SJCRH30 (cell line): Measurements from ENCODE around the gene IQGAP2. TPM values are rescaled to one million over a fixed set of nuclear protein-coding genes. Genes with fewer than 3 reads are reported as not detected.
"Not testable (repeated sequence)": the region's sequence is repeated elsewhere in the genome, so short reads cannot be mapped to it uniquely, and the experiment has no call there.

Source experiments
- DNase-seq, 2 experiments: peaks; one replicate each; pipeline ENCODE4 v3.0.0-alpha.2; 2015 to 2020
- H3K27ac ChIP-seq: fragments of 250-450 bp; sonication (Bioruptor Pico); 2 replicates; pipeline ENCODE4 v1.5.1; 2020; ENCODE audit warnings: mild to moderate bottlenecking, moderate library complexity
- H3K27me3 ChIP-seq: fragments of 250-450 bp; sonication (Bioruptor Pico); 2 replicates; pipeline ENCODE4 v1.5.1; 2020; ENCODE audit warnings: mild to moderate bottlenecking, moderate library complexity
- H3K36me3 ChIP-seq: fragments of 250-450 bp; sonication (Bioruptor Pico); 2 replicates; pipeline ENCODE4 v1.5.1; 2020; ENCODE audit warnings: mild to moderate bottlenecking, moderate library complexity
- H3K4me1 ChIP-seq: fragments of 250-450 bp; sonication (Bioruptor Pico); 2 replicates; pipeline ENCODE4 v1.5.1; 2020; ENCODE audit warnings: mild to moderate bottlenecking, moderate library complexity
- H3K4me3 ChIP-seq: fragments of 250-450 bp; sonication (Bioruptor Pico); 2 replicates; pipeline ENCODE4 v1.5.1; 2020; ENCODE audit warnings: mild to moderate bottlenecking, moderate library complexity
- H3K9me3 ChIP-seq: fragments of 250-450 bp; sonication (Bioruptor Pico); replicated peaks from 2 replicates; pipeline ENCODE4 v1.5.1; 2020; ENCODE audit warnings: mild to moderate bottlenecking, moderate library complexity
- total RNA-seq: library from RNA; depleted of rRNA; stranded (reverse); fragments of >200 nt; shearing (Covaris generic); gene quantifications from 2 replicates; pipeline ENCODE4 v1.2.3, GENCODE V29; 2014

The IQGAP2 gene
- total RNA-seq, 1 experiment from 2014 or later, result 11.4 TPM

GRCh38 chr5:76497986-76498717, 95.1 kb downstream of the IQGAP2 start:
- Histone ChIP-seq H3K36me3 (no peaks in the 10 kb centered on the region), H3K27ac (no peak overlapping the region), H3K4me3 (no peak overlapping the region), H3K27me3 (peaks cover 6% of the 10 kb centered on the region; the same call in 1 of the 2 replicates), H3K9me3 (no peaks in the 10 kb centered on the region), H3K4me1 (no peaks in the 10 kb centered on the region)
- no peak for DNase-seq

GRCh38 chr5:76499507-76500161, 96.5 kb downstream of the IQGAP2 start:
- Histone ChIP-seq H3K4me3 (no peak overlapping the region), H3K4me1 (no peaks in the 10 kb centered on the region), H3K27me3 (peaks cover 6% of the 10 kb centered on the region; the same call in 1 of the 2 replicates), H3K27ac (no peak overlapping the region), H3K9me3 (no peaks in the 10 kb centered on the region), H3K36me3 (no peaks in the 10 kb centered on the region)
- DNase-seq, result no peak

- no peak overlapping the region for H3K27ac ChIP-seq
- no peak overlapping the region for H3K4me3 ChIP-seq
- no peak for DNase-seq
- H3K9me3 ChIP-seq, result no peaks in the 10 kb centered on the region
- no peaks in the 10 kb centered on the region for H3K36me3 ChIP-seq
- peaks cover 6% of the 10 kb centered on the region; the same call in 1 of the 2 replicates for H3K27me3 ChIP-seq
- no peaks in the 10 kb centered on the region for H3K4me1 ChIP-seq
These were observed 97.7 kb downstream of the IQGAP2 start for GRCh38 chr5:76500633-76501393.

GRCh38 chr5:76503929-76504328, 100.8 kb downstream of the IQGAP2 start:
- no peak for DNase-seq
- H3K4me3 ChIP-seq, result no peak overlapping the region
- no peaks in the 10 kb centered on the region for H3K9me3 ChIP-seq
- H3K27ac ChIP-seq, result no peak overlapping the region
- H3K27me3 ChIP-seq, result peaks cover 6% of the 10 kb centered on the region; the same call in 1 of the 2 replicates
- H3K36me3 ChIP-seq, result no peaks in the 10 kb centered on the region
- H3K4me1 ChIP-seq, result no peaks in the 10 kb centered on the region

GRCh38 chr5:76504901-76505564, 101.9 kb downstream of the IQGAP2 start:
- no peaks in the 10 kb centered on the region for H3K9me3 ChIP-seq
- no peaks in the 10 kb centered on the region for H3K36me3 ChIP-seq
- peaks cover 6% of the 10 kb centered on the region; the same call in 1 of the 2 replicates for H3K27me3 ChIP-seq
- H3K4me3 ChIP-seq, result no peak overlapping the region
- no peak overlapping the region for H3K27ac ChIP-seq
- H3K4me1 ChIP-seq, result no peaks in the 10 kb centered on the region
- DNase-seq, result no peak

- no peak overlapping the region for H3K4me3 ChIP-seq
- no peak for DNase-seq
- H3K27ac ChIP-seq, result no peak overlapping the region
- H3K9me3 ChIP-seq, result no peaks in the 10 kb centered on the region
- H3K27me3 ChIP-seq, result no peaks in the 10 kb centered on the region
- H3K4me1 ChIP-seq, result no peaks in the 10 kb centered on the region
- H3K36me3 ChIP-seq, result no peaks in the 10 kb centered on the region
These were observed 110.4 kb downstream of the IQGAP2 start for GRCh38 chr5:76513476-76513875.

- Histone ChIP-seq H3K27me3 (no peaks in the 10 kb centered on the region), H3K36me3 (no peaks in the 10 kb centered on the region), H3K27ac (no peak overlapping the region), H3K9me3 (no peaks in the 10 kb centered on the region), H3K4me3 (no peak overlapping the region), H3K4me1 (no peaks in the 10 kb centered on the region)
- no peak for DNase-seq
These were observed 111.2 kb downstream of the IQGAP2 start for GRCh38 chr5:76514292-76514691.

- Histone ChIP-seq H3K36me3 (no peaks in the 10 kb centered on the region), H3K9me3 (no peaks in the 10 kb centered on the region), H3K4me3 (no peak overlapping the region), H3K27me3 (no peaks in the 10 kb centered on the region), H3K4me1 (no peaks in the 10 kb centered on the region), H3K27ac (no peak overlapping the region)
- DNase-seq, result no peak
These were observed 111.6 kb downstream of the IQGAP2 start for GRCh38 chr5:76514713-76515112.

- no peak overlapping the region for H3K27ac ChIP-seq
- H3K4me1 ChIP-seq, result no peaks in the 10 kb centered on the region
- no peaks in the 10 kb centered on the region for H3K9me3 ChIP-seq
- no peaks in the 10 kb centered on the region for H3K36me3 ChIP-seq
- no peaks in the 10 kb centered on the region for H3K27me3 ChIP-seq
- DNase-seq, result no peak
- no peak overlapping the region for H3K4me3 ChIP-seq
These were observed 114.2 kb downstream of the IQGAP2 start for GRCh38 chr5:76517334-76517733.

GRCh38 chr5:76518246-76518645, 115.2 kb downstream of the IQGAP2 start:
- not testable (repeated sequence) for DNase-seq, H3K4me3 ChIP-seq, H3K4me1 ChIP-seq, H3K27ac ChIP-seq, H3K27me3 ChIP-seq, H3K9me3 ChIP-seq, H3K36me3 ChIP-seq

- H3K4me1 ChIP-seq, result no peaks in the 10 kb centered on the region
- H3K27me3 ChIP-seq, result no peaks in the 10 kb centered on the region
- no peaks in the 10 kb centered on the region for H3K9me3 ChIP-seq
- DNase-seq, result no peak
- no peak overlapping the region for H3K27ac ChIP-seq
- no peaks in the 10 kb centered on the region for H3K36me3 ChIP-seq
- no peak overlapping the region for H3K4me3 ChIP-seq
These were observed 118.2 kb downstream of the IQGAP2 start for GRCh38 chr5:76521240-76521758.

GRCh38 chr5:76522103-76522935, 119.2 kb downstream of the IQGAP2 start:
- Histone ChIP-seq H3K36me3 (no peaks in the 10 kb centered on the region), H3K4me1 (no peaks in the 10 kb centered on the region), H3K9me3 (no peaks in the 10 kb centered on the region), H3K27ac (no peak overlapping the region), H3K27me3 (no peaks in the 10 kb centered on the region), H3K4me3 (no peak overlapping the region)
- no peak for DNase-seq

GRCh38 chr5:76524101-76524835, 121.2 kb downstream of the IQGAP2 start:
- no peak overlapping the region for H3K4me3 ChIP-seq
- H3K4me1 ChIP-seq, result no peaks in the 10 kb centered on the region
- DNase-seq, result no peak
- no peaks in the 10 kb centered on the region for H3K27me3 ChIP-seq
- H3K36me3 ChIP-seq, result no peaks in the 10 kb centered on the region
- H3K27ac ChIP-seq, result no peak overlapping the region
- no peaks in the 10 kb centered on the region for H3K9me3 ChIP-seq
